Retina (tissue), 1 donor: ENCODE data around the gene EARS2.
"Not testable (repeated sequence)": the region's sequence is repeated elsewhere in the genome, so short reads cannot be mapped to it uniquely, and the experiment has no call there.

Experiments used
- DNase-seq: peaks from one replicate; pipeline ENCODE4 v3.0.0-alpha.2; 2016

EARS2 gene

DNA sequence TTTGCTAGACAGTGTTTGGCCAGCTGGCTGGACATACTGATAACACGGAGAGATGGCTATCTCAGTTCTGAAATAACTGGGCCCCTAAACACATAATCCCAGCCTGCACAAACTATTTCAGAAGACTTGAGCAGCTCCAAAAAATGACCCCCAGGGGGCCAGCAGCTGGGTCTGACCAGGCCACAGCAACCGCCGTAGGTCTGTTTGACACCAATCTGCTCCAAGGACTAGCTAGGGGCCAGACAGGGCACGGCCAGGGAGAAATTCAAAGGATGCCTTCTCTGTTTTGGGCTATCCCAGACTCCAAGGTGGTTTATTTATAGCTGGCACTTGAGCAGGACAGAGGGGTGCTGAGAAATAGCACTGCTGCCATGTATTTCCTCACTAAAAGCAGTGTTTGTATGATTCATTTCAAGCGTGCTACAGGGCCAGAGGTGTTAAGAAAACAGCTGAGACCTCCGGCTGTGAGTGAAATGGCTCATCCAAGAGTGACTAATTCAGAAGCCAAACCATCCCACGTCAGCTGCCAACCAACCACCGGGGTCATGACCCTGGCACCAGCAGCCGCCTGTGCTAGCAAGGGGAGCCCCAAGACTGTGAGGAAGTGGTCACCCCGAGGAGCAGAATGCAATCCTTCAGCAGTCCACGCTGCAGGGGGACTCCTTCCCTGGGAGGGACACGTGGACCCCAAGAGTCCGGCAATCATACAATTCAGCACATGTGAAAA is 52.5 kb downstream of the EARS2 start:
- DNase-seq: peak; percentile 81

GRCh38 chr16:23504076-23504452 is 53.1 kb downstream of the EARS2 start:
- no peak for DNase-seq

- DNase-seq: no peak
These were observed 54.7 kb downstream of the EARS2 start for GRCh38 chr16:23502466-23502865.

DNA sequence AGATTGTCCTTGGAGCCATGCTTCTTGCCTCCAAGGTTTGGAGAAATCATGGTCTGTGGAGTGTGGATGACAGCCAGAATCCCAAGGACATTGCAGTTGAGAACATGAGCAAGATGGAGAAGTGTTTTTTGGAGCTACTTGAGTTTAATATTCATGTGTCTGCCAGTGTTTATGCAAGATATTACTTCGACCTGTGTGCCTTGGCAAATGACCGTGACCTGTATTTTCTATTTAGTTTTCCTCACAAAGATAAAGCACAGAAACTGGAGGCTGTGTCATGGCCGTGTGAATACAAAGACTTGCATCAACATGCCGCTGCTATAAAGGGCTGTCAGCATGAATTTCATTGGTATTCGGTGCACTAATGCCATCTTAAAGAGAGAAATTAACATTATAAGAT is 55.9 kb downstream of the EARS2 start:
- no peak for DNase-seq

DNA sequence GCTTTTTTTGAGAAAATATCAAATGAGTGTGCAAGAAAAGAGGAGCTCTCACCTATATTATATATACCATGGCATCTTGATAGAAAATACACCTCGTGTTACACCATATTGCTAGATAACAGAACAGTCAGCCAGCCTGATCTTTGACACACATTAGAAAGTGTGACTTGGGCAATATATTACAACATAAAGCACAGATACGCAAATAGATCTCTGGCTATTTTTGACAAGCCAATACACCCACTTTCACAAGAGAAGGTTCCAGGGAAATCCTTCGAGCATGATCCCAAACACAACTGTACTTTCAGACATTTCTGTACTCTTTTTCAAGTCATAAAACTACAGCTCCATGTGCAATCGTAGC is 56.3 kb downstream of the EARS2 start:
- DNase-seq: no peak

- no peak for DNase-seq
These were observed 56.8 kb downstream of the EARS2 start for GRCh38 chr16:23500212-23500861.

- DNase-seq: no peak
These were observed 57.3 kb downstream of the EARS2 start for GRCh38 chr16:23499801-23500200.

DNA sequence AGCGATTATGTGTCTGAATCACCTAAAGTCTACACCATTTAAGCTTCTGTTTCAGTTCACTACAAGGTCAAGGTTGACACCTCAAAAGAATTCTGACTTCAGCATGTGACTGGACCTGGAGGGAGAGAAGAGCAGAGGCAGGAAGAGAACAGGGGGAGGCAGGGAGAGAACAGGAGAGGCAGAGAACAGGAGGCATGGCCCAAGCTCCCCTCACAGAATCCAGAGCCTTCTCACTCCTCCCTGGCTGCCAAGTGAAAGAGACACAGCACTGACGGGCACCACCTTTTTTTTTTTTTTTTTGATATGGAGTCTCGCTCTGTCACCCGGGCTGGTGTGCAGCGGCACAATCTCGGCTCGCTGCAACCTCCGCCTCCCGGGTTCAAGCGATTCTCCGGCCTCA is 58.3 kb downstream of the EARS2 start:
- no peak for DNase-seq

DNA sequence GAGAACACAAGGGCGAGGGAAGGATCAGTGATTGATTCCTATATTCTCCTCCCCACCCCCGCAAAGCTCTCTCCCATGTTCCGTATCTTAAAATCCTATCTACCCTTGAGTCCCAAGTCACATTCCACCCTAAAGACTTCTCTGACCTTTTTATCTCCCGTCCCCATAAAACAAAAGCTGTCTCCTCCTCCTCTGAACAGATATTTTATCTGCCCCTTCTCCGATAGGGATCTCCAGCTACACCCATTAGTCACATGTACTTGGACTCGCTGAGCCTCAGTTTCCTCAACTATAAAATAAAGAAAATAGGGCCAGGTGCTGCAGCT is 59.6 kb downstream of the EARS2 start:
- no peak for DNase-seq

DNA sequence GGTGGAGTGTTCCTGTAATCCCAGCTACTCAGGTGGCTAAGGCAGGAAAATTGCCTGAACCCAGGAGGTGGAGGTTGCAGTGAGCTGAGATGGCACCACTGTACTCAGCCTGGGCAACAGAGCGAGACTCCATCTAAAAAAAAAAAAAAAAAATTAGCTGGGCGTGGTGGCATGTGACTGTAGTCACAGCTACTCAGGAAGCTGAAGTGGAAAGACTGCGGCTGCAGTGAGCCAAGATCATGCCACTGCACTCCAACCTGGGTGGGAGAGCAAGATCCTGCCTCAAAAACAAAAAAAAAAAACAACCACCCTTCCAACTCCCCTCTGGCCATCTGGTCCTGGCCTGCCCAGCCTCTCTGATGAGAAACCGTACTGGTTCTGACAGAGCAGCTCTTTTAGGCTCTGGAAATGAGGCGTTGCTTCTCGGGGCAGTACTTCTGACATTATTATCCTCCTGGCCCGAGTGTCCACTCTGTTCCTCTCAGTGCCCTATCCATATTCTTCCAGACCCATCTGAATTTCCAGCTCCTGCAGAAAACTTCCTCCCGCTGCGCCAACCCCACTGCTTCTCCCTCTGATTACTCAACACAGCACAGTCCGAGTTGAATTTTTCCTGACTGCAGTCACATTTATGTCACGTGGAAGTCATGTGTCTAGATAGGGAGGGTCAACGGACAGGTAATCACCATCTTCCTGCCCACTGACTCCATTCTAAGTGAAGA is 60.2 kb downstream of the EARS2 start:
- DNase-seq: no peak

DNA sequence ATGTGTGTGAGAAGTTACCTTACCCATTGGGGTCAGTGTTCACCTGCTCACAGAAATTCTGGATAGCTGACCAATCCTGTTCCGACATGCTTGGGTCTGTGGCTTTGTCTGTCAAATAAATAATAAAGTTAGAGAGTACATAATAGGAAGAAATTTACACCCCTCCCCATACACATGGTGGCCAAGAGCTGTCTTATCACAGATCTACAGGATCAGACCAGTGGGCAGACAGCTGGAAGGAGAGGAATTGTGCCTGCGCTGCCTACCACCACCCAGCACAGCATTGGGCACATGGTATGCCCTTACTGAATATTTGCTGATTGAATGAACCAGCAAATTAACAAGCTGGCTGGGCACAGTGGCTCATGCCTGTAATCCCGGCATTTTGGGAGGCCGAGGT is 61.5 kb downstream of the EARS2 start:
- DNase-seq: no peak

- DNase-seq: no peak
These were observed 63.0 kb downstream of the EARS2 start for GRCh38 chr16:23494188-23494587.

DNA sequence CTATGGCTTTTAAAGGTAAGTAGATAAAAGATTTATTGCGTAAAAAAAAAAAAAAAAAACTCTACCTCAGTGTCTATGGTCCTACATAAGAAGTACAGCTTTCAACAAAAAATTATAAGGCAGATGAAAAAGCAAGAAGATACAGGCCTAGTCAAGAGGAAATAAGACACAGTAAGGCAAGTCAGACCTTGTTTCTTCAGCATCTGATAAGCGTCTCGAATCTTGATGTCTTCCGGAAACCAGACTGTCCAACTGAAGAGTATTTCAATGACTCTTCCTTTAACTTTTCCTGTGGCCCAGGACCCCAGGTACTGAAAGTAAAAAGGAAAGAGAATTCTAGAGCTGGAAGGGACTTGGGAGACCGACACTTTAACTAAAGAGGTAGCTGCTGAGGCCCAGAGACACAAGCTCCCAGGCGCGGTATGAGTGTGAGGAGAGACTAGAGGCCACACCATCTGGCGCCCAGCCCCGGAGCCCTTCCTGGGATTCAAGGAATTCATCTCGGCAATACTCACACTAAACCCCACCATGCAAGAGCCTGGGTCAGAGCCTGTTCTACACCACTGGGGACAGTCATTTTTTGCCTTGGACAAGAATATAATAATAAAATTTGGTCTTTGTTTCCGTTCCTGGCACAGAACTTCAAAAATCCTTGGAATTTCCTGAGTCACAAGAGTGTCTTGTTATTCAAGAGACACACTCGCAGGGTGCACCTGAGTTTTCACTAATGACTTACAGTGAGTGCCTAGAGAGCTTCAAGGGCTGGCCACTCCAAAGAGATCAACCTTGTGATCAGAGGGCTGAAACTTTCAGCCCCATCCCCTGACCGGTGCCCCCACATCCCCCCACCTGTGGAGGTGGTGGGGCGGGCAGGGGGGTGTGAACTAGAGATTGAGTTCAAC is 65.4 kb downstream of the EARS2 start:
- DNase-seq: no peak

DNA sequence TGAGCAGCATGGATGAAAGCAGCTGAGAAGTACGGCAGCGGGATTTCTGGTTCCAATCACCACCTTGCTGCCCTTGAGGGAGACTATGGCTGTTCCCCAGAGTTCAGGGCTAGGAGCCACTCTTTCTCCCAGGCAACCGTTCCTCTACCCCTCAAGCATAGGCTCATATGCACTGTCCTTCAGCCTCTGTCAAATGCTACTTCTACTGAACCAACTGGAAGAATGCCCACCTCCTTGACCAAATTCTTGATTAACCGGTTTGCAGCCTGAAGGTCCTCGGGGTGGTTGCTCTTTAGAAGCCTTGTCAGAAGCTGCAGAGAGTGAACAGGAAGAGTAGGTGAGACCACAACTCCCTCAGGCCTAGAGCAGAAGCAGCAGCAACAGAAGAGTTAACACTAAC is 70.7 kb downstream of the EARS2 start:
- no peak for DNase-seq

- DNase-seq: no peak
These were observed 71.3 kb downstream of the EARS2 start for GRCh38 chr16:23485841-23486240.

- DNase-seq: no peak
These were observed 71.9 kb downstream of the EARS2 start for GRCh38 chr16:23485257-23485614.

GRCh38 chr16:23484510-23485256 is 72.5 kb downstream of the EARS2 start:
- no peak for DNase-seq

DNA sequence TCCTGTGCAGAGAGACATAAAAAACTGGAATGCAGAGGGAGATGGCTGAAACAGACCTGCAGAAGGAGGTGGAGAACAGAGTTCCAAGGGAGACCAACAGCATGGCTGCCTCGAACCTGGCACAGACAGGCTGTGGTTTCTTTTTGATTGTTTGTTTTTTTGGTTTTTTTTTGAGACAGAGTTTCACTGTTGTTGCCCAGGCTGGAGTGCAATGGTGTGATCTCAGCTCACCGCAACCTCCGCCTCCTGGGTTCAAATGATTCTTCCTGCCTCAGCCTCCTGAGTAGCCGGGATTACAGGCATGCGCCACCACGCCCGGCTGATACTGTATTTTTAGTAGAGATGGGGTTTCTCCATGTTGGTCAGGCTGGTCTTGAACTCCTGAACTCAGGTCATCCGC is 73.7 kb downstream of the EARS2 start:
- not testable (repeated sequence) for DNase-seq

DNA sequence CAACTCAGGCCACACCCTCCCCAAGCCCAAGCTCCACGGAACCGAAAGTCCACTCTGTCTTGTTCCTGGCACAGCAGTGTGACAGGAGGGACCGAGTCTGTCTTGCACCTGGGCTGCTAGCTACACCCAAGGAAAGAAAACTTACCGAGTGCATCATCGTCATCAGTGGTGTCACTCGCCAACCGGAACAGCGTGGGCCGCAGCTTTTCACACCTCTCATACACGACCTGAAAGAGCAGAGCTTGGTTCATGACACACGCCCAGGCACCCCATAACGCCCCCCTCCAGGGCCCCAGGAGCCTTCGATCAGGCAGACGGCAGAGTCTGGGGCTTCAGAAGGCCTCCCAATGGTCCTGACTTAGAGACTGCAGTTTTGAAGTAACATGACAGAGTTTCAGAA is 74.4 kb downstream of the EARS2 start:
- no peak for DNase-seq

DNA sequence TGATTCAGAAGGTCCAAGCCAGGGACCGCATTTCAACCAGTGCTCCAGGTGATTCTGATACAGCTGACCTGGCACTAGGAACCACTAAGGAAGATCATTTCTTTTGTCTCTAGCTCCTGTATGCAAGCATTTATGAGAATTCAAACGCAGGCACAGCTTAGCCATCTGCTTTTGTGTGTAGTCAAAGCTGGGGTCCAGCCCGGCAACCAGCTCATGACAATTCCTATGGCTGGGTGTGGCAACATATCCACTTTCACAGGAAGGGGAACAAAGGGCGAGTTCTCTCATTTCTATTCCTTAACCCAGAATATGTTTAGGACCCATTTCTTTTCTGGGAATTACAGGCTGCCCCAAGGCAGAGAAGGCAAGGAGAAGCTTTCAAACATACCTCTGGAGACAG is 76.9 kb downstream of the EARS2 start:
- DNase-seq: no peak

GRCh38 chr16:23479138-23479537 is 78.0 kb downstream of the EARS2 start:
- DNase-seq: no peak

- no peak for DNase-seq
These were observed 78.6 kb downstream of the EARS2 start for GRCh38 chr16:23478566-23478965.

GRCh38 chr16:23476289-23476688 is 80.9 kb downstream of the EARS2 start:
- no peak for DNase-seq
